GM21381 (cell line): ENCODE measurements around the gene CENPO.
"Not testable (repeated sequence)": the region's sequence is repeated elsewhere in the genome, so short reads cannot be mapped to it uniquely, and the experiment has no call there.

Experiments used
- ATAC-seq: cut with Tn5 transposase; IDR thresholded peaks from one replicate; pipeline ENCODE4 v1.9.1; 2021; ENCODE audit warnings: mild to moderate bottlenecking, moderate library complexity; ENCODE audit not compliant: unreplicated experiment

Gene CENPO

DNA sequence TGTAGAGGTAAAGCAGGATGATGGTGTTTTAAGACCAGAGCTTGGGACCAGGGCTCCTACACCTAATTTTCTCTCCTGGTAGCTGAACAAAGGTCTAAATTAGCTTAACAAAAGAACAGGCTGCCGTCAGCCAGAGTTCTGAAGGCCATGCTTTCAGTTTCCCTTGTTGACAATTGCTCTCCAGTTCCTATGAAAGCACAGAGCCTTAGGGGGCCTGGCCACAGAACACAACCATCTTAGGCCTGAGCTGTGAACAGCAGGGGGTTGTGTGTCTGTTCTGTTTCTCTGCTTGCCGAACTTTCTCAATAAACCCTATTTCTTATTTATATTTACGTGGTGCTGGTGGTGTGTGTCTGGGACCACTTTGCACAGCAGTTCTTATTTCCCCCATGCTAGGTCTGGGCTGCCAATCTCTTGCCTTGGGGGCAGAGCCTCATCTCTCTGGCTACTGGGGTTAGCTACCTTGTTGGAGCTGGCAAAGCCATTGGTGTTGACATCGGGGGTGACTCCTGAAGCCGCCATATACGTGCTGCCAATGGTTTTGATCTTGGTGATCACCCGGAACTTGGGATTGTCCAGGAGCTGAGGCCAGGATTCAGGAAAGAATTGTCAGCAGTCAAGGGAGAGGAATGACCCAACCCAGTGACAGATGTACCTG, 29.0 kb downstream of the CENPO start:
- ATAC-seq = no peak

DNA sequence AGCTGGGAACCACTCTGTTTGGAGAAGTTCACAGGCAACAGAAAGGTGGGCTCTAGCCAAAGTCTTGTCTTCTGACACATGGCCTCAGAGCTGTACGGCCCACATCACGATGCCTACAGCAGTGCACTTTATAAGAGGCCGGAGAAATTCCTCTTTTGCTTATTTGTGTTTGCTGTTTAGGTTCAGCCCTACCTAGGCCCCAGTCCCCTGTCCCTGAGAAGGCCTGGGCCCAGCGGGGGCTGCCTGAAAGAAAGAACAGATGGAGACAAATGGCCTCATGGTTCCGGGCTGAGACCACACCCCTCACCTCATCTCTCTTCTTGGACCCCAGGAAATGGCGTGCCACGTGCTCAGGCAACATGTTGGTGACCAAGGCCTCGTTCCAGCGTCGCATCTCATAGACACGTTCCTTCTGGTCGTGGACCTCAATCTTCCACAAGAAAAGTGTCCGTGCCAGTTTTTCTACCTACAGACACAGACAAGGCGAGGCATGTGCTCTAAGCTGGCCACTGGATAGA, 30.9 kb downstream of the CENPO start:
- ATAC-seq = no peak

DNA sequence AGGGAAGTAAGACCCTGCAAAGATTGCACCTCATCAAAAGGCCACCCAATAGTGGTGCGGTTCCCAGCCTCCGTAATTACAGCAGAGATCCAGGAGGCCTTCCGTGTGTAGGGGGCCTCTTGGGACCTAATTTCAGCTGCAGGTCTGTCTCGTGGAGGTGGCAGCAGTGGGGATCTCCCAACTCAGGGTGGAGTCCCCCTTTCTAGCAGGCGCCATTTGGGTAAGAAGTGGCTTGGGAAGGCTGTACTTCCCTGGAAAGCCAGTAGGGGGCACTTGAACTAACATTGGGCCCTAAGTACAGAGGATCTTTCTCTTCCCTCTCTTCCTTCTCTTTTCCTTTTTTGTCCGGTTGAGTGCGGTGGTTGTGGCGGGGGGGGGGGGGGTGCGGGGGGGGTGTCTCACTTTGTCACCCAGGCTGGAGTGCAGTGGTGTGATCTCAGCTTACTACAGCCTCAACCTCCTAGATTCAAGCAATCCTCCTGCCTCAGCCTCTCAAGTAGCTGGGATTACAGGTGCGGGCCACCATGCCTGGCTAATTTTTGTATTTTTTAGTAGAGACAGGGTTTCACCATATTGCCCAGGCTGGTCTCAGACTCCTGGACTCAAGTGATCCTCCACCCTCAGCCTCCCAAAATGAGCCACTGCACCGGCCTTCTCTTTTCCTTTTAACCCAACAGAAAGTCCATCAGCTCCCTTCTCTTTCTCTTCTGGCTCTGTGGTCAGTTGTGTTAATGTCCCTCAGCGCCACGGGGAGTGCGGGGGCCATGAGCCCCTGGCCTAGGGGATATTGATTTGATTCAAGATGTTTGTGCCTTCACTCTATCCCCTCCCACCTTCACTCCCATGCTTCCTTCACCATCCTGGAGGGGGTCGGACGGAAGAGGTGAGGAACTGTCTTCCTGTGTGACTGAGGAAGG, 32.0 kb downstream of the CENPO start:
- ATAC-seq = no peak

DNA sequence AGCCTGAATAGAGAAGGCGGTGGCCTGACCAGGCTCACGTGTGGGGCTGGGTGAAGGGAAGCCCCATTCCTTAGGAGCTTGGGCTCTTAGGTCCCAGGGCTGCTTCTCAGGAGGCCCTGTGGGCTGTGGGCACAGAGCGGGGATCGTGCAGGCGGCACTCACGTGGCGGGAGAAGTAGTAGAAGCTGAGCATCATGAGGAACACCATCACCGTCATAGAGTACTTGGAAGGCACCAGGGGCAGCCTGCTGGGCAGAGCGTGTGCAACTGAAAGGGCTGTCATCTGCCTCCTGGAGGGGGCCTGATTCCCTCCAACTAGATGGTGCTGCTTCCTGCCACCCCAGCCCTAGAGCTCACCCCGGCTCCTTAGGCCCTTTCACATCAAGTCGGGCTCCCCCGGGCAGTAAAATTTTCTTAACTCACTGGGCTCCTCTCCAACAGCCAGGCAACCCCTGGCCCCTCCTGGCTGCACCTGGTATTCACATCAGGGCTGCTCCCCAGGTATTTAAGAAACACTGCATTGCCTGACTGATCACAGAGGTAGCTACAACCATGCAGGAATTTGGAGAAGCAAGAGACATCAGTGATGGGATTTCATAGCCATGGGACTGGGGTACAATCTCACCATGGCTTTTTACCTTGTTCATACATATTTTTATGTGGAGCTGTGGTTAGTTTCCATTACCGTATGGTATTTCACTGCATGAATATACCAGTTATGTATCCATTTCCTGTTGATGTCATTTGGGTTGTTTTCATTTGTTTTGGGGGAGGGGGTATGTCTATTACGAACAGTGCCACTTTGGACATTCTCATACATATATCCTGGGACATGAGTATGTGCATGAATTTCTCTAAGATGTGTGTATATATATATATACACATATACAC, 32.9 kb downstream of the CENPO start:
- ATAC-seq = no peak

GRCh38 chr2:24826773-24827145, 33.5 kb downstream of the CENPO start:
- ATAC-seq = no peak

DNA sequence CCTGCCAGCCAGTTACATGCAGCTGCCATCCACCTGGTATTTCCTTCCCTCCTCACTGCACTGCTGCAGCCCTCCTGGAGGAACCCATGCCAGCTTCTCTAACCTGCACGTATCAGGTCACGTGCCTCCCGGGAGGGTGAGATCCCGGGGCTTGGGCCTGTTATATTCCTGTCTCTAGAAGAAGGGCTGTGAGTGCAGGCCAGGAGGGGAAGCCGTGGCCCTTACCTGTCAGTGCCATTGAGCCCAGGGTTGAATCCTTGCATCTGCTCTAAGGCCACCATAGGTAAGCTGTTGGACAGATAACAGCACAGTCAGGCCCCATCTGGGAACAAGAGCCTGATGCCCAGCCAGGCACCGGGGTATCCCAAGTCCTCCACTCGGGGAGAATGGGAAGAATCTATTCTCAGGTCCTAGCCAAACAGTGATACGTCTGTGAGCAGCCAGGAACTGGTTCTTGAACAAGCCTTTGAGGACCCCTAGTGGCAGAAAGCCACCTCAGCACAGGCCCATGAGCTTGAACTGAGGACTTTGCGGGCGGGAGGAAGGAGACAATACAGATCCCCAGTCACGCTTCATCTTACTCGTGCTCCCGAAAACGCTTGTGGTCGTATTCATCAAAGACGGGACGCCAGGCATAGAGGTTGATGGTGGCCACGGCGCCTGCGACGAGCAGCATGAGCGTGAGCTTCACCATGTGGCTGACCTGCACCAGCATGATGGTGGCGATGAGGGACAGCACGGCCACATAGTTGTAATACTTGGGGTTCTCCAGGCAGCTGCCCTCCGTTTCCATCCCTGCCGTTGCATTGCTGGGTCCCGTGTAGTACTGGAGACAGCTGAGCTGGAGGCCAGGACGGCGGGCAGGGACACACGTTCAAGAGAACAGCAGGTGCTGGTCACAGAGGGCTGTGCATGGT, 34.4 kb downstream of the CENPO start:
- peak; percentile 66 for ATAC-seq

- ATAC-seq = no peak
Observed at GRCh38 chr2:24828238-24828996, 35.2 kb downstream of the CENPO start.

GRCh38 chr2:24830351-24830750, 37.1 kb downstream of the CENPO start:
- no peak for ATAC-seq

DNA sequence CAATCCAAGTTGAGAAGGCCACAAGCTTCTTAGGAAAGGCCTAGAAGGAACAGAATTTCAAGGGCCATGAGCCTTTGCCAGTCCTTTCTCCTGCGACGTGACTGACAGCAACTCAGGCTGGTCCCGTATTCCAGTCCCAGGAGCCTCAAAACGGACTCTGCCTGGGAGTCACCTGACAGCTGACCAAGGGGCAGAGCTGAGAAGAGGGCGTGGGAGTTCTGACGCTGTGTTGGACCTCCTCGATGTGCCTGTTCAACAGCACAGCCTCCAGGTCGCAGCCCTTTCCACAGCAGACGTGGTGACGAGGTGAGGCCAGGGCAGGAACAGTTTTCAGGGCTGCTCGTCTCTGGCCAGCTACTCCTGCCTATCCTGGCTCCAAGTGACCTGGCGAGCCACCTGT, 37.6 kb downstream of the CENPO start:
- ATAC-seq = no peak

DNA sequence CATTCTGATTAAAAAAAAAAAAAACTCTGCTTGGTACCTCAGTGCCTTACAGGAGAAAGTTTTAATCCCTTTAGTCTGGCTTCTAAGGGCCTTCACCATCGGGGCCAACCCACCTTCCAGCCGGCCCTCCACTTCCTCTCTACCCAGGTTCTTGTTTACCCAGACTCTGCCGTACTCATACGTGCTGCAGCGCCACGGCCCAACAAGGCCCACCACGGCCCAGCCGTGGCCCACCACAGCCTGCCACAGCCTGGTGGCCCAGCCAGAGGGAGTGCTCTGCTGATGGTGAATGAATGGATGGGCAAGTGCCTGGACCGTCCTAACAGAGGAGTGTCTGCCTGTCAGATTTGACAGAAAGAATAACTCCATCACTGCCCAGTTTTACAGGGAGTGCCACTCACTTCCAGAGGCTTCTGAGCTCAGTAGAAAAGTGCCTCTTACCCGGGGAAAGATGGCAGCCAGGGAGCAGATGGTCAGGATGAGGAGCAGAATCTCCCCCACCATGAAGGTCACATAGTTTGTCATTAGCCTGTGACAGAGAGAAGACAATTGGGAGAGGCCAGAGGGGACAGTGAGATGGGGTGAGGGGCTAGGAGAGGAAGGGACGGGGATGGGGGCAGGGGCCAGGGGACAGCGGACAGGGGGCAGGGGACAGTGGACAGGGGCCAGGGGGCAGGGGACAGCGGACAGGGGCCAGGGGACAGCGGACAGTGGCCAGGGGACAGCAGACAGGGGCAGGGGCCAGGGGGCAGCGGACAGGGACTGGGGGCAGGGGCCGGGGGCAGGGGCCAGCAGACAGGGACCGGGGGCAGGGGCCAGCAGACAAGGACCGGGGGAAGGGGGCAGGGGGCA, 38.2 kb downstream of the CENPO start:
- no peak for ATAC-seq

DNA sequence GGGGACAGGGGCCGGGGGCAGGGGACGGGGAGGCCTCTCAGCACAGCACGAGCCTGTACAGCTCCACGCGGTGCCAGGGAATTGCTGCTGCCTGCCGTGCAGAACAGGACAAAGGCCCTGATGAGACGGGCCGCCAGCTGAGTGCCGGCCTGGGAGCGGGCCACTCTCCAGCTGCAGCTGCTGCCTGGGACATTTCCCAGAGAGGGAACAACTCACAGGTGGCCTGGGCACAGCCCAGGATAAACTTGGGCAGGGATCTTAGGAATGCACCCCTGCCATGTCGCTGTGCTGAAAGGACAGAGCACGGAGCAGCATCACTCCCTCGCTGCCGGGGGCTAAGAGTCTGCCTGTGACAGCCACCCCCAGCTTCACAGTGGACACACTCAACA, 38.8 kb downstream of the CENPO start:
- no peak for ATAC-seq

GRCh38 chr2:24832521-24832920, 39.3 kb downstream of the CENPO start:
- ATAC-seq = no peak

DNA sequence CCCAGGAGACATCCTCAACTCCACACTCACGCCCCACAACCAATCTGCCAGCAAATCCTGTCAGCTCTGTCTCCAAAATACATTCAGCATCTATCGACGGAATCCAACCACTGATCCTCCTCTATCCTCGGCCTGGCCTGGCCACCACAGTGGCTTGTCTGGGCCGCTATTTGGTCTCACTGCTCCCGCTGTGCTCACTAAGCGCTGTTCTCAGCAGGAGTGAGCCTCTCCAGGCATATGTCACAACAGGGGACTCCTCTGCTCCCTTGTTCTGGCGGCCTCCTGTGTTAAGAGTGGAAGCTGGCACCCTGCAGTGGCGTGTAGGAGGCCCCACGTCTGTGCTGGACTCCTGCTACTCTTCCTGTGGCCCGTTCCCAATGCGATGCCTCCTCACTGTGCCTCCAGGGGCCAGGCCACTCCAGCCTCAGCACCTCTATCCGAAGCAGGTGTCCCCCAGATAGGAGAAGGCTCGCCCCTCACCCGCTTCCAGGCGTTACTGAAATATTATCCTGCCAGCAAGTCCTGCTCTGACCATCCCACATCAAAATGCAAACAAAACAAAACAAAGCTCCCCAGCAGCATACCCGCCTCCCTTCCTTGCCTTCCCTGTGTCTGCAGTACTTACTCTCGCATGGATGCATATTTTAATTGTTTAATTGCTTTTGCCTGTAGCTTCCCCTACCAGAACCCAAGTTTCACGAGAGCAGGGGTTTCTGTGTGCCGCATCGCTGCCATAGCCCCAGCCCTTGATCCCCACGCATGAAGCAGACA, 39.9 kb downstream of the CENPO start:
- ATAC-seq = no peak

DNA sequence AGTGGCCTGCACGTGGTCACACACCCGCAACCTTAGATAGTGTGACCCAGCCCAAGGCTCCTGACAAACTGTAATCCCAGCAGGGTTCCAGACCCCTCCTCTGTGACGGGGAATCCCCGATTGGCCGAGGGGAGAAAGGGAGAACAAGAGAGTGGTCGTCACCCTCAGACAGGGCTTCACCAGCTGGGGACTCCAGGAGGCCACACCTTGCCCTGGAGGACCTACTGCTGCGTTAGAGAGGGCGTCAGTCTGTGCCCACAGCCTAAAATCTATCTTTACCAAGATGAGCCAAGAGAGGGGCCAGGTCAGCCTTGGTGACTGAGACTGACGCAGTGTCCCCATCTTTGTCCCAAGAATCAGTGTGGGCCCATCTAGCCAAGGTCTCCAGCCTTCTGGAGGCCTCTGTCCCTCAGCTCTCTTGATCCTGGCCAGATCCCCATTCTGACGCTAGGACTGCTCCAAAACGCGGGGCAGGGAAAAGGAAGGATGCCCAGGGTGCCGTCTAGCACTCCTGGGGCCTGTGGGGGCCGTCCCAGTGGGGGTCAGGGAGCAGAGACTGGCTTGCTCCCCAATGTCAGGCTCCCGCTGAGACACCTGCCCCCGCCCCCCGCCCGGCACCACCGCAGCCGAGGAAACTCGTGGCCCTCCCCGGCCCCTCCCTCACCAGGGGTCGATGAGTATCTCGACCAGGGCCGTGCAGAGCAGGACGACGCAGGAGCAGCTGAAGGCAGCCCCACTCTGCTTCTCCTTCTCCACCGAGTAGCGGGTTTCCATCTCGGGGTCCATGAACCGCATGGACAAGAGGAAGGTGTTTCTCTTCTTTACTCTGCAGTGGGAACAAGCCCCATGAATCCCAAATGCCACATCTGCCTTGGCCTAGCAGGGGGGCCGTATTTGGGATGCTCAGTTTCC, 40.9 kb downstream of the CENPO start:
- ATAC-seq = no peak

DNA sequence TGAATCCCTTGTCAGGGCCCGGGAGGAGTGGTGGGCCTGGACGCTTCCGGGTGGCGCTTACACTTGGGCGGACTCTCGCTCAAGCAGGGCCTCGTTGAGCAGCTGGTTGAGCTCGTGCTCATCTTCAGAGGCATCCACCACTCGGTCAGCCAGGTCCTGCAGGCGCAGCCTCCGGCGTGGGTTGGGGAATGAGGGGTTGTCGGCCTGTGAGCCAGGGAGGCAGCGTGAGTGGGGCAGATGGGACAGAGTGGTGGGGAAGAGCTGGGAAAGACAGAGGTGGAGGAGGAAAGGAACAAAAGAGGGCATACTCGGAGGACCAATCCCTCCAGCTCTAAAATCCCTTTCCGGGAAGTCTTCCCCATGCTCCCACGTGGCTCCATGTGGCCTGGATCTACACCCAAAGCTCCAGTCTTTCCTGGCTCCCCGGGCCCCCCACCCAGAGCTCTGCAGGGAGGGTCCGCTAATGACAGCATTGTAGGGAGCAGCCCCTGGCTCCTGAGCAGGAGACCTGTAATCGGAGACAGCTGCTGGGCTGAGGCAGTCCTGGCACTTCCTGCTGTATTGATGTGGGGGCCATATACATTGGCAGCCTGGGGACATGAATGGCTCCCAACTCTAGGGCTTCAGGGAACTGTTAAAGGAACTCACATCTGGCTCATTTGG, 41.6 kb downstream of the CENPO start:
- ATAC-seq = no peak

DNA sequence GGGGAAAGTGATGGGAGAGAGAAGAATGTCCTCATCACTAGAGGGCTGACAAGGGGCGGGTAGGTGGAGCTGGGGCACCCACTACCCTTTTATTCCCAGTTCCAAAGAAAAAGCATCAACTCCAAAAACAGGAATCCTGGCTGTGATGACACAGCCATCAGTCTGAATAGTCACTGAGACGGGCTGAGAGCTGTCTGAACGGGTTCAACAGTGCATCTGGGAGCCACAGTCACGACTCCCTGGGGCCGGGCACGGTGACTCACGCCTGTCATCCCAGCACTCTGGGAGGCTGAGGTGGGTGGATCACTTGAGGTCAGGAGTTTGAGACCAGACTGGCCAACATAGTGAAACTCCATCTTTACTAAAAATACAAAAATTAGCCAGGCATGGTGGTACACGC, 42.2 kb downstream of the CENPO start:
- ATAC-seq = not testable (repeated sequence)
